Measurements from ENCODE around the gene HYI.
"Not testable (repeated sequence)": the region's sequence is repeated elsewhere in the genome, so short reads cannot be mapped to it uniquely, and the experiment has no call there.

HYI gene

DNA sequence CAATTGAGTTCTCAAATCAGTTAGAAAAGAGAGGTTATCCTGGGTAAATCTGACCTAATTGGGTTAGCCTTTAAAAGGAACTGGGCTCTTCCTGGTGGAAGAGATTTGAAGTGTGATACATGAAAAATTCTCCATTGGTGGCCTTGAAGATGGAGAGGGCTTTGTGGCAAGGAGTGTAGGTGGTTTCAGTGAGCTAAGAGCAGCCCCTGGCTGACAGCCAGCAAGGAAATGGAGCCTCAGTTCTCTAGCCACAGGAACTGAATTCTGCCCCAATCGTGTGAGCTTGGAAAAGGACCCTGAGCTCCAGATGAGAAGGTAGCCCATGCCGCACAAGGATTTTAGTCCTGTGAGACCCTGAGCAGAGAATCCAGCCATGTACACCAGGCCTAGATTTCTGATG is 12.7 kb upstream of the HYI start:
- H3K4me1 ChIP-seq (ENCODE audit: control insufficient read depth in 5 of 5, insufficient read depth in 5 of 5, low read length in 5 of 5): peaks cover 0 to 27% (median 9%) of the 10 kb centered on the region in 5 donors
- H3K9ac ChIP-seq (ENCODE audit: low read length in 5 of 5): no peak overlapping the region
- no peak overlapping the region for H3K4me3 ChIP-seq (ENCODE audit: low read depth in 1 of 5, low read length in 5 of 5)
- no peak overlapping the region for H3K27ac ChIP-seq (ENCODE audit: low read depth, low read length)
- no peaks in the 10 kb centered on the region for H3K36me3 ChIP-seq (ENCODE audit: control insufficient read depth in 5 of 5, insufficient read depth in 5 of 5, low read length in 5 of 5)
- H3K27me3 ChIP-seq (ENCODE audit: control insufficient read depth in 5 of 5, insufficient read depth in 4 of 5, low read length in 5 of 5): no peaks in the 10 kb centered on the region
- peaks cover 0 to 3% (median 0%) of the 10 kb centered on the region in 5 donors for H3K9me3 ChIP-seq (ENCODE audit: control insufficient read depth in 5 of 5, low read length in 5 of 5)

DNA sequence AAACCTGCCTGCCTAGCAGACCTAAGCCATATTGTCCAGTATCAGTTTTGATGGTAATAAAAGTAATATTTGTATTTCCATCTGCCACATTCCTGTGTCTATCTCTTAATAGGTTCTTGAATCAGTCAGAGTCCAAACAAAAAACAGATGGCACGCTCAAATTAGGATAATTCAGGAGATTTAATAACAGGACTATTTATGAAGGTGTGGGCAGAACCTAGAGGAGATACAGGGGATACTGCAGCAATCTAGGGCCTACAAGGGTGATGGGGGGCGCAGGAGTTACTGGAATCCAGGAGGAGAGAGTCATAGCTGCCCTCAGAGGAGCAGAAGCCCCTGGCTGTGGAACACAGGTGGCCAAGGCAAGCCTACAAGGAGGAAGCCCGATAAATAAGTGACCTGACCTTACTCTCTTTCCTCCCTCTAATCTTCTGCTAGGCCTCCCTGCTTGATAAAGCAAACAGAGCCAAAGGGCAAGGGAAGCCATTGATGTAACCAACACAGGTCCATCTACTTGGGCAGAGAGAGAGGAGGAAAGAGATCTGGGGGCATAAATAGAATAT is 11.9 kb upstream of the HYI start:
- no peak overlapping the region for H3K4me3 ChIP-seq (ENCODE audit: low read depth in 1 of 5, low read length in 5 of 5)
- H3K9me3 ChIP-seq (ENCODE audit: control insufficient read depth in 5 of 5, low read length in 5 of 5): peaks cover 0 to 8% (median 0%) of the 10 kb centered on the region in 5 donors
- peaks cover 0 to 27% (median 9%) of the 10 kb centered on the region in 5 donors for H3K4me1 ChIP-seq (ENCODE audit: control insufficient read depth in 5 of 5, insufficient read depth in 5 of 5, low read length in 5 of 5)
- no peaks in the 10 kb centered on the region for H3K27me3 ChIP-seq (ENCODE audit: control insufficient read depth in 5 of 5, insufficient read depth in 4 of 5, low read length in 5 of 5)
- no peak overlapping the region for H3K9ac ChIP-seq (ENCODE audit: low read length in 5 of 5)
- H3K27ac ChIP-seq (ENCODE audit: low read depth, low read length): no peak overlapping the region
- no peaks in the 10 kb centered on the region for H3K36me3 ChIP-seq (ENCODE audit: control insufficient read depth in 5 of 5, insufficient read depth in 5 of 5, low read length in 5 of 5)

DNA sequence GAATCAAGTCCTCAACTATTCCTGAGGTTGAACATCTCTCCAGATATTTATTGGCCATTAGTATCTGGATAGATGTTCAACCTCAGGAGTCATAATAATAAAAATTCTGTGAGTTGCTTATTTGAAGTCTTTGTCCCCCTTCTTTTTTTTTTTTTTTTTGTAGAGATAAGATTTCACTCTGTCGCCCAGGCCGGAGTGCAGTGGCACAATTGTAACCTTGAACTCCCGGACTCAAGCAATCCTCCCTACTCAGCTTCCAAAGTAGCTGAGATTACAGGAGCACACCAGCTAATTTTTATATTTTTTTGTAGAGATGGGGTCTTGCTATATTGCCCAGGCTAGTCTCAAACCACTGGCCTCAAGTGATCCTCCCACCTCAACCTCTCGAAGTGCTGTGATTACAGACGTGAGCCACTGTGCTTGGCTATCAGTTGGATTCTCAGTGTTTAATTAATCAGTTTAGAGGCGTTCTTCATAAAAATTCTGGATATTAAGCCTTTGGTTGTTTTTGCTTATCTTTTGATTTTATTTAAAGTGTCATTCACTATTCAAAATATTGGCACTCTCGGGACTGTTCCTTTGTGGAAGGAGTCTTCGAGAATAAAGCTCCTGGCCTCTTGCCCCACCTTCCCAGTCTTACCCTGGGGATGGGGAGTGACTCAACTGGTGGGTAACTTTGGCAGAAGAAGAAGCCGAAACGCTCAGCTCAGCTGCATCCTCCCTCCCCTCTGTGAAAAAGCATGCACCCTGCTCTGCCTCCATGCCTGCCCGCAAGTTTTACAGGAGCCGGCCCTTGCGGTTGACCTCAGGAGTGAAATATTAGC is 11.2 kb upstream of the HYI start:
- Histone ChIP-seq H3K27ac (ENCODE audit: low read depth, low read length) (no peak overlapping the region), H3K4me3 (ENCODE audit: low read depth in 1 of 5, low read length in 5 of 5) (no peak overlapping the region), H3K27me3 (ENCODE audit: control insufficient read depth in 5 of 5, insufficient read depth in 4 of 5, low read length in 5 of 5) (no peaks in the 10 kb centered on the region), H3K9ac (ENCODE audit: low read length in 5 of 5) (no peak overlapping the region), H3K4me1 (ENCODE audit: control insufficient read depth in 5 of 5, insufficient read depth in 5 of 5, low read length in 5 of 5) (peaks cover 0 to 20% (median 9%) of the 10 kb centered on the region in 5 donors), H3K9me3 (ENCODE audit: control insufficient read depth in 5 of 5, low read length in 5 of 5) (peaks cover 0 to 8% (median 0%) of the 10 kb centered on the region in 5 donors), H3K36me3 (ENCODE audit: control insufficient read depth in 5 of 5, insufficient read depth in 5 of 5, low read length in 5 of 5) (no peaks in the 10 kb centered on the region)

GRCh38 chr1:43463479-43463878 is 9.7 kb upstream of the HYI start:
- Histone ChIP-seq H3K4me3 (ENCODE audit: low read depth in 1 of 5, low read length in 5 of 5) (no peak overlapping the region), H3K9me3 (ENCODE audit: control insufficient read depth in 5 of 5, low read length in 5 of 5) (peaks cover 0 to 8% (median 0%) of the 10 kb centered on the region in 5 donors), H3K27me3 (ENCODE audit: control insufficient read depth in 5 of 5, insufficient read depth in 4 of 5, low read length in 5 of 5) (no peaks in the 10 kb centered on the region), H3K4me1 (ENCODE audit: control insufficient read depth in 5 of 5, insufficient read depth in 5 of 5, low read length in 5 of 5) (peaks cover 0 to 11% (median 8%) of the 10 kb centered on the region in 5 donors), H3K27ac (ENCODE audit: low read depth, low read length) (no peak overlapping the region), H3K9ac (ENCODE audit: low read length in 5 of 5) (no peak overlapping the region), H3K36me3 (ENCODE audit: control insufficient read depth in 5 of 5, insufficient read depth in 5 of 5, low read length in 5 of 5) (no peaks in the 10 kb centered on the region)

GRCh38 chr1:43460988-43461693 is 7.4 kb upstream of the HYI start:
- Histone ChIP-seq H3K9ac (ENCODE audit: low read length in 5 of 5) (no peak overlapping the region), H3K4me1 (ENCODE audit: control insufficient read depth in 5 of 5, insufficient read depth in 5 of 5, low read length in 5 of 5) (peaks cover 0 to 3% (median 0%) of the 10 kb centered on the region in 5 donors), H3K9me3 (ENCODE audit: control insufficient read depth in 5 of 5, low read length in 5 of 5) (peaks cover 0 to 8% (median 0%) of the 10 kb centered on the region in 5 donors), H3K36me3 (ENCODE audit: control insufficient read depth in 5 of 5, insufficient read depth in 5 of 5, low read length in 5 of 5) (no peaks in the 10 kb centered on the region), H3K4me3 (ENCODE audit: low read depth in 1 of 5, low read length in 5 of 5) (no peak overlapping the region), H3K27me3 (ENCODE audit: control insufficient read depth in 5 of 5, insufficient read depth in 4 of 5, low read length in 5 of 5) (no peaks in the 10 kb centered on the region), H3K27ac (ENCODE audit: low read depth, low read length) (no peak overlapping the region)

- not testable (repeated sequence) for H3K4me3 ChIP-seq (ENCODE audit: low read depth in 1 of 5, low read length in 5 of 5); H3K36me3 ChIP-seq (ENCODE audit: control insufficient read depth in 5 of 5, insufficient read depth in 5 of 5, low read length in 5 of 5); H3K9me3 ChIP-seq (ENCODE audit: control insufficient read depth in 5 of 5, low read length in 5 of 5); H3K9ac ChIP-seq (ENCODE audit: low read length in 5 of 5); H3K27me3 ChIP-seq (ENCODE audit: control insufficient read depth in 5 of 5, insufficient read depth in 4 of 5, low read length in 5 of 5); H3K27ac ChIP-seq (ENCODE audit: low read depth, low read length)
- H3K4me1 ChIP-seq (ENCODE audit: control insufficient read depth in 5 of 5, insufficient read depth in 5 of 5, low read length in 5 of 5): peaks cover 0 to 20% (median 17%) of the 10 kb centered on the region in 5 donors
These were observed 4.6 kb upstream of the HYI start for GRCh38 chr1:43458379-43458778.

DNA sequence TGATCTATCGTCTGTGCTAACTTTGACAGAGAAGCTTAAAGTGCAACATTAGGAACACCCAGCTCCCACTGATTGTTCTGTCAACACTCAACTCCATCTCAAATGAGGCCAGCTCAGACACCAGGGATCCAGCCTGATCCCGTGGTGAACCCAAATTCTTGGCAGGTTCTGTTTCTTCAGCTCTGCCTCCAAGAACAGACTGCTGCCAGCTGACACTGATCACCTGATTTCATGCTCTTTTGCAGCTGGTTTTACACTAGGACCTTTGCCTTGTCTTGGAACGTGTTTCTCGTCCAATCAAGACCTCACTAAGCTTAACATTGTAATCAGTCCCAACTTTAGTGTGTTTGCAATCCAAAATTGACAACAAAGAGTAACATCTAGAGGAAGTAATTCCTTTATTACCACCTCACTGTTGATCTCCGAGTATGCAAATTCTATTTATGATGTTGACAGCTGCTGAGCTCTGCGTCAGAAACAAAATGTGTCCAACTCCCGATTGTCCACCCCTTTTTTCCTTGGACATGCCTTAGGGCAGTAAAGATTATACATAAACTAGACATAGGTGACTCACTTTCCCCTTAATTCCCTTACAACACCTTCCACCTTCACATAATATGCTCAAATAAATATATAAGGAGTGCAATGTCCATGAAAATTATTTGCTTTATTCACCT is 1.6 kb upstream of the HYI start:
- peaks cover 0 to 33% (median 23%) of the 10 kb centered on the region in 5 donors for H3K4me1 ChIP-seq (ENCODE audit: control insufficient read depth in 5 of 5, insufficient read depth in 5 of 5, low read length in 5 of 5)
- no peaks in the 10 kb centered on the region for H3K27me3 ChIP-seq (ENCODE audit: control insufficient read depth in 5 of 5, insufficient read depth in 4 of 5, low read length in 5 of 5)
- no peak overlapping the region for H3K27ac ChIP-seq (ENCODE audit: low read depth, low read length)
- no peak overlapping the region for H3K9ac ChIP-seq (ENCODE audit: low read length in 5 of 5)
- H3K4me3 ChIP-seq (ENCODE audit: low read depth in 1 of 5, low read length in 5 of 5): no peak overlapping the region
- H3K9me3 ChIP-seq (ENCODE audit: control insufficient read depth in 5 of 5, low read length in 5 of 5): no peaks in the 10 kb centered on the region
- peaks cover 0 to 21% (median 19%) of the 10 kb centered on the region in 5 donors for H3K36me3 ChIP-seq (ENCODE audit: control insufficient read depth in 5 of 5, insufficient read depth in 5 of 5, low read length in 5 of 5)

- Histone ChIP-seq H3K9me3 (ENCODE audit: control insufficient read depth in 5 of 5, low read length in 5 of 5) (no peaks in the 10 kb centered on the region), H3K27me3 (ENCODE audit: control insufficient read depth in 5 of 5, insufficient read depth in 4 of 5, low read length in 5 of 5) (no peaks in the 10 kb centered on the region), H3K9ac (ENCODE audit: low read length in 5 of 5) (peak overlapping the region in 4 of 5 donors; percentile 31 to 72 (median 62)), H3K36me3 (ENCODE audit: control insufficient read depth in 5 of 5, insufficient read depth in 5 of 5, low read length in 5 of 5) (peaks cover 0 to 30% (median 28%) of the 10 kb centered on the region in 5 donors), H3K4me3 (ENCODE audit: low read depth in 1 of 5, low read length in 5 of 5) (peak overlapping the region; percentile 58 to 84 (median 71)), H3K4me1 (ENCODE audit: control insufficient read depth in 5 of 5, insufficient read depth in 5 of 5, low read length in 5 of 5) (peaks cover 0 to 36% (median 24%) of the 10 kb centered on the region in 5 donors), H3K27ac (ENCODE audit: low read depth, low read length) (peak overlapping the region; percentile 63)
These were observed 710 bp upstream of the HYI start for GRCh38 chr1:43454270-43455011.

- Histone ChIP-seq H3K4me1 (ENCODE audit: control insufficient read depth in 5 of 5, insufficient read depth in 5 of 5, low read length in 5 of 5) (peaks cover 0 to 51% (median 39%) of the 10 kb centered on the region in 5 donors), H3K27me3 (ENCODE audit: control insufficient read depth in 5 of 5, insufficient read depth in 4 of 5, low read length in 5 of 5) (no peaks in the 10 kb centered on the region), H3K4me3 (ENCODE audit: low read depth in 1 of 5, low read length in 5 of 5) (peak overlapping the region; percentile 22 to 71 (median 63)), H3K36me3 (ENCODE audit: control insufficient read depth in 5 of 5, insufficient read depth in 5 of 5, low read length in 5 of 5) (peaks cover 0 to 46% (median 42%) of the 10 kb centered on the region in 5 donors), H3K9me3 (ENCODE audit: control insufficient read depth in 5 of 5, low read length in 5 of 5) (no peaks in the 10 kb centered on the region), H3K9ac (ENCODE audit: low read length in 5 of 5) (peak overlapping the region in 3 of 5 donors; percentile 54 to 73 (median 57)), H3K27ac (ENCODE audit: low read depth, low read length) (peak overlapping the region; percentile 59)
These were observed 816 bp downstream of the HYI start for GRCh38 chr1:43452789-43453441.

All from subcutaneous abdominal adipose tissue (tissue), 5 donors.